Endothelial cell of umbilical vein (primary cell): Measurements from ENCODE around the gene PTCD3.

Source experiments
- CTCF ChIP-seq, 2 donors: IDR thresholded peaks; 1 replicate in 1 of 2; 2 replicates in 1 of 2; pipeline ENCODE4 v1.5.1; 2011; ENCODE audit warnings: low read length in 2 of 2, mild to moderate bottlenecking in 2 of 2, moderate library complexity in 2 of 2, control low read depth in 1 of 2, inconsistent platforms in 1 of 2, low read depth in 1 of 2; ENCODE audit not compliant: insufficient read depth in 1 of 2; ENCODE audit errors: extremely low read depth in 1 of 2
- POLR2AphosphoS5 ChIP-seq: IDR thresholded peaks from 2 replicates; pipeline ENCODE4 v1.6.1; 2012; ENCODE audit warnings: low read depth, mild to moderate bottlenecking, control low read depth, low read length, moderate library complexity; ENCODE audit not compliant: insufficient read depth
- TF ChIP-seq, protein P1 (sequence below): IDR thresholded peaks from 2 replicates; pipeline ENCODE4 v1.6.1; 2011; ENCODE audit not compliant: insufficient read depth, insufficient read length

DNA sequence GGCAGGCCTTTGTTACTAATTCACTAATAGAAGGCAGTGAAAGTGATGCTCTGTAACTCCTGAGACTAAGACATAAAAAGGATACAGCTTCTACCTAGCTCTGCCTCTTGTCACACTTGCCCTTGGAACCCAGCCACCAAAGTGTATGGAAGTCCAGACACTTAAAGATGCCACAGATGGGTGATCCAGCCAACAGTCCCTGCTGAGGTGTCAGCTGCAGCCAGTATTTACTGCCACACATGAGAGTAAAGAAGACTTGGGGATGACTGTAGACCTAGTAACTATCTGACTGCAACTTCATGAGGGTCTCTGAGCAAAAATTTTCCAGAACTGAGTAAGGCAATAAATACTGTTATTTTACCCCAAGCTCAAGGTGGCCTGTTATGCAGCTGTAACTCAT is 80.4 kb downstream of the PTCD3 start:
- TF ChIP-seq, protein P1, sequence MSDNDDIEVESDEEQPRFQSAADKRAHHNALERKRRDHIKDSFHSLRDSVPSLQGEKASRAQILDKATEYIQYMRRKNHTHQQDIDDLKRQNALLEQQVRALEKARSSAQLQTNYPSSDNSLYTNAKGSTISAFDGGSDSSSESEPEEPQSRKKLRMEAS = no peak
- TF ChIP-seq POLR2AphosphoS5 = no peak
- TF ChIP-seq CTCF (IDR thresholded peaks at IDR 0.05; ENCODE audit: extremely low read depth in 1 of 2, insufficient read depth in 1 of 2, low read depth in 1 of 2, low read length in 2 of 2) = no peak
